Karpas-422 (cell line): ENCODE measurements around the gene S100A6. TPM values are rescaled to one million over a fixed set of nuclear protein-coding genes. Genes with fewer than 3 reads are reported as not detected.

Experiments
- DNase-seq: peaks from one replicate; pipeline ENCODE4 v3.0.0-alpha.2; 2015
- H2AFZ ChIP-seq: fragments of 200-600 bp; sonication (generic); 2 replicates; pipeline ENCODE4 v1.6.1; 2014; ENCODE audit warnings: antibody characterized with exemption, low read length, mixed read lengths
- H3K27ac ChIP-seq: fragments of 200-600 bp; sonication (generic); 2 replicates; pipeline ENCODE4 v1.5.1; 2014; ENCODE audit warnings: mild to moderate bottlenecking, low read length, moderate library complexity
- H3K27me3 ChIP-seq: fragments of 200-600 bp; sonication (generic); 2 replicates; pipeline ENCODE4 v1.6.1; 2014; ENCODE audit warnings: low read length, mixed read lengths
- H3K36me3 ChIP-seq: fragments of 200-600 bp; sonication (generic); 2 replicates; pipeline ENCODE4 v1.6.1; 2014; ENCODE audit warnings: low read length, mixed read lengths; ENCODE audit not compliant: insufficient read depth
- H3K4me1 ChIP-seq: fragments of 200-600 bp; sonication (generic); 2 replicates; pipeline ENCODE4 v1.6.1; 2014; ENCODE audit warnings: mild to moderate bottlenecking, low read length, mixed read lengths
- H3K4me2 ChIP-seq: fragments of 200-600 bp; sonication (generic); 2 replicates; pipeline ENCODE4 v1.6.1; 2014; ENCODE audit warnings: low read length, low read depth, mild to moderate bottlenecking; ENCODE audit not compliant: poor library complexity, severe bottlenecking
- H3K4me3 ChIP-seq: fragments of 200-600 bp; sonication (generic); 2 replicates; pipeline ENCODE4 v1.5.1; 2014; ENCODE audit warnings: mild to moderate bottlenecking, antibody characterized with exemption, low read length, mixed read lengths
- H3K79me2 ChIP-seq: fragments of 200-600 bp; sonication (generic); 2 replicates; pipeline ENCODE4 v1.6.1; 2014; ENCODE audit warnings: mild to moderate bottlenecking, low read length, mixed read lengths
- H3K9ac ChIP-seq: fragments of 200-600 bp; sonication (generic); 2 replicates; pipeline ENCODE4 v1.6.0; 2014; ENCODE audit warnings: low read length
- H3K9me2 ChIP-seq: fragments of 200-600 bp; sonication (generic), shearing (Covaris generic); replicated peaks from 2 replicates; pipeline ENCODE4 v1.6.0; 2014; ENCODE audit warnings: mild to moderate bottlenecking, low read length, moderate library complexity; ENCODE audit not compliant: insufficient read depth
- H3K9me3 ChIP-seq: fragments of 300-700, 200-600 bp; sonication (generic); 2 replicates; pipeline ENCODE4 v1.6.1; 2014; ENCODE audit warnings: low read length, mixed read lengths
- H4K20me1 ChIP-seq: fragments of 200-600 bp; sonication (generic); 2 replicates; pipeline ENCODE4 v1.6.1; 2014; ENCODE audit warnings: mild to moderate bottlenecking, antibody characterized with exemption, low read length, low read depth; ENCODE audit not compliant: insufficient read depth
- total RNA-seq: library from RNA; depleted of rRNA; stranded (reverse); fragments of >200 nt; shearing (Covaris generic); gene quantifications from 2 replicates; pipeline ENCODE4 v1.2.3, GENCODE V29; 2014; ENCODE audit warnings: low replicate concordance

S100A6 gene
- total RNA-seq, 1 experiment from 2014 or later = 43.3 TPM

DNA sequence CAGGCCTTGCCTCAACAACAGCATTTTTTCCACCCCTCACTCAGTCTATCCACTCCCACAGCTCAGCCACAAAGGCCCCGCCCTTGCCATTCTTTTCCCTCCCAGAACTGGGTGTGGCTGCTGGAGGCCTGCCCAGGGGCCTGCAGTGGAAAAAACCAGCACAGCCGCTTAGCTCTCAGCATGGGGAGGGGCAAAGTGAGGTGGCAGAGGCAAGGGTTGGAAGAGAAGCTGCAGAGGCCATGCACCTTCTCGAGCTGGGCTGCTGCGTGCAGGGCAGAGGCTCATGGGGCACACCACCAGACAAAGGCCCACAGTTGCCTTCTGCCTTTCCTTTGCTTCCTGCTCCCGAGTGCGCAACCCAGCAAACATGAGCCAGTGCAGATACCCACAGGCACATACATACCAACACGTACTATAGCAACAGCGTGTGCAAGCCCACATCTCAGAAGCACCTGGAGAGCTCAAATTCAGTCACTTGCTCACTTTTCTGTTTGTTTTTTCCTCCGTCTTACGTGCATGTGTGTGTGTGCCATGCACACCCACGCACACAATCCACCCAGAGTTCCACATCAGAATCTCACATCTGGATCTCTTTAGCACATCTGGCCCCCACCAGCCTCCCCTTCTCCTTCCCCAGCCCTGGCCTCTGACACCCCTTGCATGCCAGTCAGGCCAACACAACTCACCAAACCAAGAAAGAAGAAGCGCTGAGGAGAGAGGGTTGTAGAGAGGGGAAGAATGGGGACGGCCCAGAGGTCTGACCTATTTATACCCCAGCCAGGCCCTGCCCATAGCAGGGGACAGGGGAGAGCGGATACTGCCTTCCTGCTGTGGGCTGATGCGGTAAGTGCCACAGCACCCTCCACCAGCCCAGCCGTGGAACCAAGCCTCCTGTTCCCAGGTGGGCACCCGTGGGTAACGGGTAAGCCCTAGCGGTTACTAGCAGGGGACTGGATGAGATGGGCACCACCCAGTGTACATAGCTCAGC lies 9.6 kb upstream of the S100A6 start, which contains the start of gene S100A4:
S100A4 (minus strand) TSS at position 740 of the 989 bp plus-strand sequence. CDS start 1,012 bp downstream, outside the sequence.
- no peak within 1 kb of the TSS for H3K27ac ChIP-seq
- no peaks in the 10 kb centered on the region for H4K20me1 ChIP-seq
- no peaks in the 10 kb centered on the region for H3K9me2 ChIP-seq
- H3K27me3 ChIP-seq = no peaks in the 10 kb centered on the region
- H3K4me3 ChIP-seq = no peak within 1 kb of the TSS
- DNase-seq = peak; percentile 82
- H3K36me3 ChIP-seq = no peaks in the 10 kb centered on the region
- H3K4me1 ChIP-seq = peaks cover 14% of the 10 kb centered on the region
- no peaks in the 10 kb centered on the region for H3K79me2 ChIP-seq
- H3K4me2 ChIP-seq = no peak within 1 kb of the TSS
- no peak within 1 kb of the TSS; the same call in 1 of the 2 replicates for H3K9ac ChIP-seq
- 0 out of 2 replicates have a peak within 1 kb of the TSS, but pooled peaks have one; percentile 0 for H2AFZ ChIP-seq
- H3K9me3 ChIP-seq = no peaks in the 10 kb centered on the region

GRCh38 chr1:153544453-153545066 lies 8.8 kb upstream of the S100A6 start:
- no peak overlapping the region for H2AFZ ChIP-seq
- no peak for DNase-seq
- no peaks in the 10 kb centered on the region for H3K27me3 ChIP-seq
- no peak overlapping the region for H3K4me3 ChIP-seq
- no peaks in the 10 kb centered on the region for H3K9me2 ChIP-seq
- H3K36me3 ChIP-seq = no peaks in the 10 kb centered on the region
- no peak overlapping the region for H3K4me2 ChIP-seq
- no peaks in the 10 kb centered on the region for H3K9me3 ChIP-seq
- H3K9ac ChIP-seq = no peak overlapping the region
- no peaks in the 10 kb centered on the region for H4K20me1 ChIP-seq
- H3K27ac ChIP-seq = no peak overlapping the region
- H3K79me2 ChIP-seq = no peaks in the 10 kb centered on the region
- H3K4me1 ChIP-seq = peaks cover 14% of the 10 kb centered on the region

- Histone ChIP-seq H3K36me3 (no peaks in the 10 kb centered on the region), H3K4me2 (no peak overlapping the region), H3K27me3 (no peaks in the 10 kb centered on the region), H3K79me2 (no peaks in the 10 kb centered on the region), H3K9me2 (no peaks in the 10 kb centered on the region), H3K4me1 (peaks cover 14% of the 10 kb centered on the region), H3K9me3 (no peaks in the 10 kb centered on the region), H3K4me3 (no peak overlapping the region), H3K9ac (no peak overlapping the region), H2AFZ (no peak overlapping the region), H4K20me1 (no peaks in the 10 kb centered on the region), H3K27ac (no peak overlapping the region)
- DNase-seq = no peak
Observed at GRCh38 chr1:153543736-153544135, 7.9 kb upstream of the S100A6 start.

GRCh38 chr1:153542956-153543711 lies 7.3 kb upstream of the S100A6 start:
- H3K79me2 ChIP-seq = no peaks in the 10 kb centered on the region
- H4K20me1 ChIP-seq = no peaks in the 10 kb centered on the region
- no peak overlapping the region for H2AFZ ChIP-seq
- H3K9ac ChIP-seq = no peak overlapping the region
- H3K36me3 ChIP-seq = no peaks in the 10 kb centered on the region
- no peak overlapping the region for H3K4me2 ChIP-seq
- H3K4me3 ChIP-seq = no peak overlapping the region
- H3K4me1 ChIP-seq = peaks cover 18% of the 10 kb centered on the region
- DNase-seq = no peak
- H3K9me2 ChIP-seq = no peaks in the 10 kb centered on the region
- H3K9me3 ChIP-seq = no peaks in the 10 kb centered on the region
- no peak overlapping the region for H3K27ac ChIP-seq
- no peaks in the 10 kb centered on the region for H3K27me3 ChIP-seq

- no peaks in the 10 kb centered on the region for H3K27me3 ChIP-seq
- no peak overlapping the region for H3K4me2 ChIP-seq
- H3K27ac ChIP-seq = no peak overlapping the region
- no peaks in the 10 kb centered on the region for H4K20me1 ChIP-seq
- H3K36me3 ChIP-seq = no peaks in the 10 kb centered on the region
- peaks cover 20% of the 10 kb centered on the region for H3K4me1 ChIP-seq
- no peak overlapping the region for H2AFZ ChIP-seq
- H3K79me2 ChIP-seq = no peaks in the 10 kb centered on the region
- no peak overlapping the region for H3K4me3 ChIP-seq
- DNase-seq = no peak
- no peaks in the 10 kb centered on the region for H3K9me3 ChIP-seq
- H3K9me2 ChIP-seq = no peaks in the 10 kb centered on the region
- H3K9ac ChIP-seq = no peak overlapping the region
Observed at GRCh38 chr1:153541641-153542590, 6.1 kb upstream of the S100A6 start.

DNA sequence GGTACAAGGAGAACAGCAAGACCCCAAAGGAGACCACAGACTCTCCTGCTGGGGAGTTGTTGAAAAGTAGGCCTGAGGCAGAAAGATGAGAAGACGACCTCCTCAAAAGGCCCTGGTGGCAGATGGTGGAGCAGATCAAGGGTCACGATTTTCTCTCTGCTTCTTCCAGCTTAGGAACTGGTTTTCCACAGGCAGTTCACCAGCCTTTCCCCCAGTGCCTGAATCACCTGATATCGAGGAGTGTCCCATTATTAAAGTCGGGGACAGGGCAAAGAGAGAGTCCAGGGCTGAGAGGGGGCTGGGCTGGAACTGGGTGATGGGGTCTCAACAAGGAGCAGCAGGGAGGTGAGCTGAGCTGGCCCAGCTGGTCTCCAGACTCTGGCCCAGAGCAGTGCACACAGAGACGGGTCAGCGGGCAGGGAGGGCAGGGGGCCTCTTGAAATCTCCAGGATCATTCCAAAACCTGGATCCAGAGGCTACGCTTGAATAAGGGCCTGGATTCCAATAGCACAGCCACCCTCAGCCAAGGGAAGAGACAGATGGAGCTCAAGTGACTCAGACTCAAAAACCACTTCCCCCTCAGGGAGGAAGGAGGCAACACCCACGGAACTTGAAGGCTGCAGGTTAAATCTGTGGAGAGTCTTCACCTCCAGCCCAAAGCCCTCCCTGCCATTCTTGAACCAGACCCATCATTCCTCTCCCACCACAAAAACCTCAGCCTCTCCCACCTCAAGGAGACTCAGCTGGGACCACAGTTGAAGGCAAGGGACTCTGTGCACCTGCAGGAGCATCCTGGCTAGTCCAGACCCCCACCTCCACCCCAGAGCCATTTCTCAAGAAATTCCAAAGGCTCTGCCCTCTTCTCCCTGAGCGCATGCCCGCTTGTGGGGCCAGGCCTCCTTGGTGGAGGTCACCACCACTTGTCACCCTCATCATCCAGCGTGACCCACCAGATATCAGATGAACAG lies 4.9 kb upstream of the S100A6 start, which contains the start of gene S100A5:
S100A5 (minus strand) TSS at position 541 of the 968 bp plus-strand sequence. CDS start 743 bp downstream, outside the sequence.
- Histone ChIP-seq H3K27ac (no peak within 1 kb of the TSS), H3K9me2 (no peaks in the 10 kb centered on the region), H3K9ac (no peak within 1 kb of the TSS), H3K9me3 (no peaks in the 10 kb centered on the region), H3K4me2 (no peak within 1 kb of the TSS), H3K79me2 (no peaks in the 10 kb centered on the region), H3K4me1 (peaks cover 22% of the 10 kb centered on the region), H2AFZ (no peak within 1 kb of the TSS), H3K27me3 (no peaks in the 10 kb centered on the region), H4K20me1 (no peaks in the 10 kb centered on the region), H3K4me3 (no peak within 1 kb of the TSS), H3K36me3 (no peaks in the 10 kb centered on the region)
- no peak for DNase-seq
